ENCODE data around the gene KCNV2. TPM values are rescaled to one million over a fixed set of nuclear protein-coding genes. Genes with fewer than 3 reads are reported as not detected.

KCNV2 gene
- total RNA-seq, 1 donor = not detected

DNA sequence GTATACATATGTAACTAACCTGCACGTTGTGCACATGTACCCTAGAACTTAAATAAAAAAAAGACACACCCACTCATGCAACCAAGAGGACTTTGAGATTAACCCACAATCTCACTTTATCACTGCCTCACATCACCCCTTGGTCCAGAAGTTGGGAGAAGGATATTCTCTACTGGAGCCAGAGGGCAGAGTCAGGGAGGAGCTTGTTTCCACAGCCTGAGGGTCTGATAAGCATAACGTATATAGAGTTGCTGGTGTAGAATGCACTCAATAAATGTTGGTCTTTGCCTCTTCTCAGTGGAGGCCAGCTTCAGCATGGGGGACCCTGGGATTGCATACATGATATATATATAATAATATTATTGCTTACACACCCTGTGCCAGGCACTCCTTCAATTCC lies 10.1 kb downstream of the KCNV2 start:
- Histone ChIP-seq H3K36me3 (ENCODE audit: insufficient read depth, low read length) (no peaks in the 10 kb centered on the region), H3K4me1 (ENCODE audit: insufficient read depth, low read length) (peaks cover 12% of the 10 kb centered on the region), H3K79me2 (ENCODE audit: insufficient read depth, low read length) (no peaks in the 10 kb centered on the region), H3K27ac (ENCODE audit: low read depth, low read length) (no peak overlapping the region), H3K4me2 (ENCODE audit: insufficient read depth, low read length) (no peak overlapping the region), H3K27me3 (ENCODE audit: insufficient read depth, low read length) (no peaks in the 10 kb centered on the region), H4K20me1 (ENCODE audit: insufficient read depth, low read length) (no peaks in the 10 kb centered on the region), H3K9me3 (ENCODE audit: low read depth, low read length) (no peaks in the 10 kb centered on the region), H2AFZ (ENCODE audit: low read length) (no peak overlapping the region), H3K4me3 (ENCODE audit: insufficient read depth, low read length) (no peak overlapping the region)
- TF ChIP-seq, protein P1, sequence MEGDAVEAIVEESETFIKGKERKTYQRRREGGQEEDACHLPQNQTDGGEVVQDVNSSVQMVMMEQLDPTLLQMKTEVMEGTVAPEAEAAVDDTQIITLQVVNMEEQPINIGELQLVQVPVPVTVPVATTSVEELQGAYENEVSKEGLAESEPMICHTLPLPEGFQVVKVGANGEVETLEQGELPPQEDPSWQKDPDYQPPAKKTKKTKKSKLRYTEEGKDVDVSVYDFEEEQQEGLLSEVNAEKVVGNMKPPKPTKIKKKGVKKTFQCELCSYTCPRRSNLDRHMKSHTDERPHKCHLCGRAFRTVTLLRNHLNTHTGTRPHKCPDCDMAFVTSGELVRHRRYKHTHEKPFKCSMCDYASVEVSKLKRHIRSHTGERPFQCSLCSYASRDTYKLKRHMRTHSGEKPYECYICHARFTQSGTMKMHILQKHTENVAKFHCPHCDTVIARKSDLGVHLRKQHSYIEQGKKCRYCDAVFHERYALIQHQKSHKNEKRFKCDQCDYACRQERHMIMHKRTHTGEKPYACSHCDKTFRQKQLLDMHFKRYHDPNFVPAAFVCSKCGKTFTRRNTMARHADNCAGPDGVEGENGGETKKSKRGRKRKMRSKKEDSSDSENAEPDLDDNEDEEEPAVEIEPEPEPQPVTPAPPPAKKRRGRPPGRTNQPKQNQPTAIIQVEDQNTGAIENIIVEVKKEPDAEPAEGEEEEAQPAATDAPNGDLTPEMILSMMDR (IDR thresholded peaks at IDR 0.05; ENCODE audit: extremely low read depth, low read depth, low read length) = no peak
- DNase-seq (ENCODE audit: insufficient read length, low spot score, missing footprints) = no peak

DNA sequence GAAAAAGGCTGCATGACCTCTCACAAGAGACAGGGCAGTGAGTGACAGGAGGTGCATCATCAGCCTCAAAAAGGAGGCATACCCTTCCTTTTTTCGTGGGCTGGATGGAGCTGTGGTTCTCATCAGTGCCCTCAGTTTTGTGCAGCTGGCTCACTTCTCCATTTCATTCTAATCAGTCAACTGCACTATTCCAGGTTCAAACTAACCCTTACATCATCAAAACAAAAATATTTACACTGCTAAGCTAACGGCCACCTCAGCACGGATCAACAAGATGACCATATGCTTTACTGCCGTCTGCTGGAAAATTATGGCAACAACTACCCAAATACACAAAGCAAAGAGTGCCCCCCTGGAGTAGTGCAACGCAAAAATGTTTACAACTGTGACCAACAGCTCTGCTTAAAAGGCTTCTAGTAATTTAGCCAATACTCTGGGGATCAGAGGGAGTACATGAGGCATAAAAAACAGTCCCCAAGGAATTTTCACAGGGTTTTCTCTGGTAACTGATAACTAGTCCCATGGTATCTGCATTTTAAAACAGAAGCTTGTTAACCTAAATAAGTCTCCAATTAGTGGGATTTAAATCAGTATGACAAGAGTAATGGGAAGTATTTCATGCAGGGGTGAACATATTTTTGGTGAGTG lies 10.8 kb downstream of the KCNV2 start:
- H3K36me3 ChIP-seq (ENCODE audit: insufficient read depth, low read length) = no peaks in the 10 kb centered on the region
- H3K27me3 ChIP-seq (ENCODE audit: insufficient read depth, low read length) = no peaks in the 10 kb centered on the region
- TF ChIP-seq, protein P1 (IDR thresholded peaks at IDR 0.05; ENCODE audit: extremely low read depth, low read depth, low read length) = peak; percentile 85
- DNase-seq (ENCODE audit: insufficient read length, low spot score, missing footprints) = no peak
- no peaks in the 10 kb centered on the region for H3K79me2 ChIP-seq (ENCODE audit: insufficient read depth, low read length)
- H3K4me1 ChIP-seq (ENCODE audit: insufficient read depth, low read length) = peaks cover 12% of the 10 kb centered on the region
- no peak overlapping the region for H3K4me3 ChIP-seq (ENCODE audit: insufficient read depth, low read length)
- H4K20me1 ChIP-seq (ENCODE audit: insufficient read depth, low read length) = no peaks in the 10 kb centered on the region
- no peak overlapping the region for H3K27ac ChIP-seq (ENCODE audit: low read depth, low read length)
- no peak overlapping the region for H2AFZ ChIP-seq (ENCODE audit: low read length)
- no peaks in the 10 kb centered on the region for H3K9me3 ChIP-seq (ENCODE audit: low read depth, low read length)
- no peak overlapping the region for H3K4me2 ChIP-seq (ENCODE audit: insufficient read depth, low read length)

DNA sequence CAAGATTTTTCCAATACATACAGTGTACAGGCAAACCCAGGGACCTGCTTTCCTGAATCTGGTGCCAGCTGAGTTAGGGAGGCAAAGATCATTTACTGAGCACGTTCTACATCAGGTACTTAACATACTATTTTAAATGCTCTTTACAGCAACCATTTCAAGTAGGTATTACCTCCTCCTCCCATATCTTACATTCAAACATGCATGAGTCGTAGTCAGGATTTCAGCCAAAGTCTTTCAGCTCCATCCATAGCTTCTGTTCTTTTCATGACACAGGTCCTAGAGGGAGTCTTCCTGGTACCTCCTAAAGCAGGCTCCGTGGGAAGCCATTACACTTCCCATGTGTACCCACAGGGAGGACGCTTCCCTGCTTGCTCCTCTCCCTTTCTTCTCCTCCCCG lies 11.7 kb downstream of the KCNV2 start:
- Histone ChIP-seq H3K79me2 (ENCODE audit: insufficient read depth, low read length) (no peaks in the 10 kb centered on the region), H3K36me3 (ENCODE audit: insufficient read depth, low read length) (no peaks in the 10 kb centered on the region), H3K27me3 (ENCODE audit: insufficient read depth, low read length) (no peaks in the 10 kb centered on the region), H4K20me1 (ENCODE audit: insufficient read depth, low read length) (no peaks in the 10 kb centered on the region), H2AFZ (ENCODE audit: low read length) (no peak overlapping the region), H3K27ac (ENCODE audit: low read depth, low read length) (no peak overlapping the region), H3K4me3 (ENCODE audit: insufficient read depth, low read length) (no peak overlapping the region), H3K4me2 (ENCODE audit: insufficient read depth, low read length) (no peak overlapping the region), H3K9me3 (ENCODE audit: low read depth, low read length) (no peaks in the 10 kb centered on the region), H3K4me1 (ENCODE audit: insufficient read depth, low read length) (peaks cover 12% of the 10 kb centered on the region)
- DNase-seq (ENCODE audit: insufficient read length, low spot score, missing footprints) = no peak
- TF ChIP-seq, protein P1 (IDR thresholded peaks at IDR 0.05; ENCODE audit: extremely low read depth, low read depth, low read length) = no peak

DNA sequence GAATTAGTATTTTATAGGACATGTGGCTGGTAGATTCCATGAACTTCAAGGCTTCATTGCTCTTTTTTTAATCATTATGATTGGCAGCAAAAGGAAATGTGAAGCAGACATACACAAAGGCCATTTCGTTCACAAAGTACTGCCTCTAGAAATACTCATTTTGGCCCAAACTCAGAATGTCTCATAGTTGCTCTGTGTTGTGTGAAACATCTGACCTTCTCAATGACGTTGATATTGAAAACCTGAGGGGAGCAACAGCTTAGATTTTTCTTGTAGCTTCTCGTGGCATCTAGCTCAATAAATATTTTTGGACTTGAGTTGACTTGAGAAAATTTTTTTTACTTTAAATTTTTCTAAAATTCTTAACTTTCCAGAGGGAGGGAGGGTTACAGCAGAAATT lies 12.4 kb downstream of the KCNV2 start:
- DNase-seq (ENCODE audit: insufficient read length, low spot score, missing footprints) = no peak
- H3K36me3 ChIP-seq (ENCODE audit: insufficient read depth, low read length) = no peaks in the 10 kb centered on the region
- H3K4me2 ChIP-seq (ENCODE audit: insufficient read depth, low read length) = no peak overlapping the region
- no peaks in the 10 kb centered on the region for H3K27me3 ChIP-seq (ENCODE audit: insufficient read depth, low read length)
- no peaks in the 10 kb centered on the region for H4K20me1 ChIP-seq (ENCODE audit: insufficient read depth, low read length)
- no peak overlapping the region for H3K4me3 ChIP-seq (ENCODE audit: insufficient read depth, low read length)
- no peak overlapping the region for H3K27ac ChIP-seq (ENCODE audit: low read depth, low read length)
- no peaks in the 10 kb centered on the region for H3K9me3 ChIP-seq (ENCODE audit: low read depth, low read length)
- H2AFZ ChIP-seq (ENCODE audit: low read length) = no peak overlapping the region
- TF ChIP-seq, protein P1 (IDR thresholded peaks at IDR 0.05; ENCODE audit: extremely low read depth, low read depth, low read length) = no peak
- H3K4me1 ChIP-seq (ENCODE audit: insufficient read depth, low read length) = peaks cover 12% of the 10 kb centered on the region
- H3K79me2 ChIP-seq (ENCODE audit: insufficient read depth, low read length) = no peaks in the 10 kb centered on the region

All from osteoblast (primary cell).